Activated CD4-positive, CD25-positive, alpha-beta regulatory T cell treated with anti-CD3 and anti-CD28 coated beads, Interleukin-2, amount 50 U/mL, for 72 hours (primary cell): ENCODE results near the gene ABT1.
"Not testable (repeated sequence)": the region's sequence is repeated elsewhere in the genome, so short reads cannot be mapped to it uniquely, and the experiment has no call there.

Source experiments
- DNase-seq: peaks from one replicate; pipeline ENCODE4 v3.0.0; 2021

Gene ABT1

DNA sequence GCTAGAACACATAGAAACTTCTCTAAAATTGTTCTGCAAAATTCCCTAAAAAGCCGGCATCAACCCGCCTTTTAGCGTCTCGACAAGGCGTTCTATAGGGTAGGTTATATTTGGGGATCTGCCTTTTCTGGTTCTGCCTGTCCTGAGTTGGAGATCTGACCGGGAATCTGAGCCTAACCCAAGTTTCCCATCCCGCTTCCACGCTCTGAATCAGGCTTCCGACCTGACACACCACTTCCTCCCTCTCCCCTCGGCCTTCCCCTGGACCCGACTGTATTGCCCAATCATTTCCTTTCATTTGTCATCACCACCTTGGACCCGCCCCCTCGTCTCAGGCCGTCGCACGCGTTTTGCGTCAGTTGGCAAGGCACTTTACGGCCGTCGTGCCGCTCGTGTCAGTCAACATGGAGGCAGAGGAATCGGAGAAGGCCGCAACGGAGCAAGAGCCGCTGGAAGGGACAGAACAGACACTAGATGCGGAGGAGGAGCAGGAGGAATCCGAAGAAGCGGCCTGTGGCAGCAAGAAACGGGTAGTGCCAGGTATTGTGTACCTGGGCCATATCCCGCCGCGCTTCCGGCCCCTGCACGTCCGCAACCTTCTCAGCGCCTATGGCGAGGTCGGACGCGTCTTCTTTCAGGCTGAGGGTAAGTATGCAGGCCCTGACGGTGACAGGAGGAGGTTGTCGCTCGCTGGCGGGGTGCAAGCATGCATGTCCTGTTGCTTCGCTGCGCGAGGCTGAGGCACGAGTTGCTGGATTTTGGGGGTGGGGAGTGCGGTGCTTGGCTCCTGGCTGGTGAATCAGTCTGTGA, at the start of gene ABT1:
ABT1 (plus strand) TSS at position 375 of the 810 bp plus-strand sequence; CDS start at position 405, 30 bp downstream.
- DNase-seq: peak; percentile 96

DNA sequence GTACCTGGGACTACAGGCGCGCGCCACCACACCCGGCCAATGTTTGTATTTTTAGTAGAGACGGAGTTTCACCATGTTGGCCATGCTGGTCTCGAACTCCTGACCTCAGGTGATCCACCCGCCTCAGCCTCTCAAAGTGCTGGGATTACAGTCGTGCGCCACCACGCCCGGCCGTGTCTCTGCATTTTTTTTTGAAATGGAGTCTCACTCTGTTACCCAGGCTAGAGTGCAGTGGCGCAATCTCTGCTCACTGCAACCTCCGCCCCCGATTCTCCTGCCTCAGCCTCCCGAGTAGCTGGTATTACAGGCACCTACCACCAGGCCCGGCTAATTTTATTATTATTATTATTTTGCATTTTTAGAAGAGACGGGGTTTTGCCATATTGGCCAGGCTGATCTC, 49.4 kb upstream of the ABT1 start:
- DNase-seq: not testable (repeated sequence)

GRCh38 chr6:26550250-26550993, 46.3 kb upstream of the ABT1 start:
- DNase-seq: peak; percentile 56

DNA sequence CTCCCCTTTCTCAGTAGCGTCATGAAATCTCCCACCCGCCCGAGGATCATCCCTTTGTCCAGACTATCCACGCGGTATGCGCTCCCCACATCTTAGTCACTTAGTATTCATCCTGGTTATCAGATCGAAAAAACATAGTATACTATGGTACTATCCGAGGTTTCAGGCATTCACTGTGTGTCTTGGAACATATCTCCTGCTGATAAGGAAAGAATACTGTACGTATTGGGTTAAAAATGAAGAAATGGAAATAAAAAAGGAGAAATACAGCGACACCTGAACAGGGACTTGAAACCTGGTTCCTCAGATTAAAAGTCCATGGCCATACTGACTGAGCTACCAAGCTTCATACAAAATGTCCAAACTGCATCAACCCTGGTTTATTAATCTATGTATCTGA, 44.5 kb upstream of the ABT1 start:
- no peak for DNase-seq

DNA sequence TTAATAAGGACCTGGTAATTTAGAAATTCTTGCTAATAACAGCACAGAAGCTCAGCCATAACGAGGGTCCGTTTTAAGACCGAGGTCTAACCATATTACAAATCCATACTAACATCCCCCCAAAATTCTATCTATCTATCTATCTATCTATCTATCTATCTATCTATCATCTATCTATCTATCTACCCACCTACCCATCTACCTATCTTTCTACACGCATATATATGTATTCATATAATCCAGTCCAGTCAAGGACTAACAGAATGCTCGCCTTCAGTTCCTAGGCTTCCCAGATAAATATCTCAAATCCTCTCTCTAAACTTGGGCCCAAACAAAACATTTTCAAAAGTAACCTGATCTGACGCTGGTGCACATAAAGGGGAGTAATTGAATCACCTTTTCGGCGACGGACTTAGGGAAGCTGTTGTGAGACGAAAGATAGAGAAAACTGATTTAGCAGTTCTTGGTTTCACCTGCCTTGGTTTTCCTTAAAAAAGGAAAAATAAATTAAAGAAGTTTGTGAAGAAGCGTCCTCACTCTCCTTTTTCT, 44.0 kb upstream of the ABT1 start:
- no peak for DNase-seq

GRCh38 chr6:26553264-26553634, 43.5 kb upstream of the ABT1 start:
- peak; percentile 83 for DNase-seq

DNA sequence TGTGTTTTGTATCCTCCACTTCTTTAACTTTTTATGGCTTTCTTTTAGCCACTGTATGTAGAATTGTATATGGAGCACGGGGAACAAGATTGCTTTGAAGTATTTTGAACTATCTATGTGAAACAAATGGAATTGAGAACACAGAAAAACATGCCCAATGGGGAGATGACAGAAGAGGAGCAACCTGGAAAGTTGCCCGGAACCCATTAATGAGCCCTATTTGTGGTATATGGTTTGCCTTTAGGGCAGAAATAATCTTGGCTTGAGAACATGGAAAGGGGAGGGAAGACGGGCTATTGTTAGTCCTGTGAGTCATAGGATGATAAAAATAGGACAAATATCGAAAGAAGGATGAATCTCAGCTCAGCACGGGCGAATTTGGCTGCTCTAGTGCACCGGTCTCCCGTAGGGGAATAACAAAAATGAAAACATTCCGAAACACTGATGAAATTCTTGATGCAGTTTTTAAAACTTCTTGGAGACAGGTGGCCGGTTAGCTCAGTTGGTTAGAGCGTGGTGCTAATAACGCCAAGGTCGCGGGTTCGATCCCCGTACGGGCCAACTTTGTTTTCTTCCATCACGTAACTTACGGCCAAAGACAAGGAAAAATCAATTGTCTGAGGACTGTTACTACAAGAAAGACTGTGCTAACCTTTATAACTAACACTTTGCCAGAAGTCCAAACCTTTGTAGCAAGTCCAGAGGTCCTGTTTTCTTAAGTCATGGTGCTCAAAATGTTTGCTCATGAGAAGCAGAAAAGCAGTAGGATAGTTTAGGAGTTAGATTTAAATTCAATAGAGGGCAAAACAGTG, 42.9 kb upstream of the ABT1 start:
- peak; percentile 80 for DNase-seq

- DNase-seq: no peak
Measured at GRCh38 chr6:26554447-26554696, 42.4 kb upstream of the ABT1 start.

DNA sequence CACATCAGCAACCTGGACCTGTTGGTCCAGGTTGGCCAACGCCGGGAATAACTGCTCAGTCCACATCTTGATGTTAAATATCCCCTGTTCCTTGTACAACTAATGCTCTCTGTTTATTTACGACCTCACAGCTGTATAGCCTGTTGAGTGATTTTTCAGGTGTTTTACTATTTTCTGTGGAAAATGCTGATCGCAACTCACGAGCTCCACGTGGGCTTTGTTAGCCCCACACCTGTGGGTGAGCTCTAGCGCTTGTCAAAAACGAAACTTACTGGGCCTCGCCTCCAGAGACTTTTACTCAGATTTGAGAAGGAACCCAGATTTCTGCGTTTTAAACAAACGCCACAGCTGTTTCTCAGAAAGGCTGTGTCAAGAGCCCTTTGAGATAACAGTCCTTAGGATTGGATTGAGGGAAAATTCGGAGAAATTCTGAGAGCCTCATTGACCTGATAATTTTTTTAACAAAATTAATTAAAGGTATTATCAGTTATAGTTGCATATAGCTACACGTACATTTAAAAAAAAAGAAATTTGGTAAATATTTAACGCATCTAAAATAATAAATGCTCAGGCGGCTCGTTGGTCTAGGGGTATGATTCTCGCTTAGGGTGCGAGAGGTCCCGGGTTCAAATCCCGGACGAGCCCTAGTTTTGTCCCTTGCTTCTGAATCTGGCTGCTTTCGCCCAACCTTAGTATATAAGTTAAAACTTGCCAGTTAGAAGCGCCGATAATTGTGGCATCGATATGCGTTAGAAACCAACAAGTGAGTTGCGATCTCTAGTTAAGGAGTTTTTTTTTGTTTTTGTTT, 41.9 kb upstream of the ABT1 start:
- DNase-seq: peak; percentile 64

DNA sequence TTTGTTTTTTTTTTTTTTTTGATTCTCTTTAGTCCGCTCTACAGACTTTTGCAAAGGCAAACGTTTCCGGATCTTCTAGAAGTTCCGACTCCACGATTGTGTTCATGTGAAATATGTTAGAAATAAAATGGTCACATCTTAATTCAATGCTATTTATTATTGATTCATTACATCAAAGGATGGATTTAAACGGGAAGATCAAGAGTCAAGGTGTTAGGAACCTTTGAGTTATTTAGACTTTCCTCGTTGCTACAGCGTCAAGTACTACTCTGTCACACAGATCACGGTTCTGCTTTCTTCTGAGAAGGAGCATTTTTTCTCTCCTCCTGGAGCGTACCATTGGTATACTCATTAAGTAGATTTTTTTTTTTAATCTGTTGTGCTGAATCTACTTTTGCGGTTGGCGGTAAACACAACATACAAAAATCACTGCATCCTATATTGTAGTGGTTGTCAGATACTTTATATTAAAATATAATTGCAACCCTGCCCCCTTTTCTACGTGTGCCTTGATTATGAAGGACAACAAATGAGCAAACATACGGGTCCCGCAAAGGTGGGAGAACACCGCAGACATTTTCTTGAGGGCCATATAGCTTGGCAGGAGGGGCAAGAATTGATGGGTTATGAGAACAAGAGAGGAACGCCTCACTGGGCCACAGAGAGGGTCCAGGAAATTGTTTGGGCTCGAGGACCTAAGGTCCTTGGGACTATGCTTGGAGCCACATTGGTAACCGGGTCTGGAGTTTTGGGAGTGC, 41.1 kb upstream of the ABT1 start:
- DNase-seq: no peak

- DNase-seq: peak; percentile 55
Measured at GRCh38 chr6:26556263-26557070, 40.3 kb upstream of the ABT1 start.

DNA sequence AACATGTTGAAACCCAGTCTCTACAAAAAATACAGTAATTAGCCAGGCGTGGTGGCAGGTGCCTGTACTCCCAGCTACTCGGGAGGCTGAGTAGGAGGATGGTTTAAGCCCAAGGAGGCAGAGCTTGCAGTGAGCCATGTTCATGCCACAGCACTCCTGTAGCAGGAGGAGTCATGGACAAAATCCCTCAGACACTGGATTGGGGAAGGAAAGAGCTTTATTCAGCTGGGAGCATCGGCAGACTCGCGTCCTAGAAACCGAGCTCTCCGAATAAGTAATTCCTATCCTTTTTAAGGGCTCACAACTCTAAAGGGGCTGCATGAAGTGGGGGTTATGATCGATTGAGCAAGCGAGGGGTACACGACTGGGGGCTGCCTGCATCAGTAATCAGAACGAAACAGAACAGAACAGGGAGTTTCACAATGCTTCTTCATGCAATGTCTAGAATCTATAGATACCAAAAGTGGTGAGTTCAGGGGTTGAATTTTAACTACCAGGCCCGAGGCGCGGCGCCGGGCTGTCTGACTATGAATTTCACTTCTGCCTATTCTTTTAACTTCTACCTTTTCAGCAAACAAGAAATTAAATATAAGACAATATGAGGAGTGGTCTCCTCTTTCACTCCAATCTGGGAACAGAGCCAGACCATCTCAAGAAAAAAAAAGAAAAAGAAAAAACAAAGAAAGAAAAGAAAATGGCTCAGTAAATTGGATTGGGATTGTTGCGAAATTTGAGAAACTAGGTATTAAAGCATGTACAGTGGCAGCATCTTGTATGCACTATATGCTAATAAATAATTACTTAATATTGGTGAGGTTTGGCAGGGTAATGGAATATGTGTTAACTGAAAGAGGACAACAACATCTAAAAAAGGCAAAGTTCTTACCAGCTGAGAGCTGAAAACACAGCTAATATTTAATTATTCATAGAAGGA, 35.0 kb upstream of the ABT1 start:
- DNase-seq: no peak

- no peak for DNase-seq
Measured at GRCh38 chr6:26563488-26563887, 33.3 kb upstream of the ABT1 start.

GRCh38 chr6:26568601-26569432, 27.9 kb upstream of the ABT1 start:
- peak; percentile 99 for DNase-seq

- DNase-seq: no peak
Measured at GRCh38 chr6:26569433-26569764, 27.4 kb upstream of the ABT1 start.

GRCh38 chr6:26570027-26570809, 26.5 kb upstream of the ABT1 start:
- no peak for DNase-seq

DNA sequence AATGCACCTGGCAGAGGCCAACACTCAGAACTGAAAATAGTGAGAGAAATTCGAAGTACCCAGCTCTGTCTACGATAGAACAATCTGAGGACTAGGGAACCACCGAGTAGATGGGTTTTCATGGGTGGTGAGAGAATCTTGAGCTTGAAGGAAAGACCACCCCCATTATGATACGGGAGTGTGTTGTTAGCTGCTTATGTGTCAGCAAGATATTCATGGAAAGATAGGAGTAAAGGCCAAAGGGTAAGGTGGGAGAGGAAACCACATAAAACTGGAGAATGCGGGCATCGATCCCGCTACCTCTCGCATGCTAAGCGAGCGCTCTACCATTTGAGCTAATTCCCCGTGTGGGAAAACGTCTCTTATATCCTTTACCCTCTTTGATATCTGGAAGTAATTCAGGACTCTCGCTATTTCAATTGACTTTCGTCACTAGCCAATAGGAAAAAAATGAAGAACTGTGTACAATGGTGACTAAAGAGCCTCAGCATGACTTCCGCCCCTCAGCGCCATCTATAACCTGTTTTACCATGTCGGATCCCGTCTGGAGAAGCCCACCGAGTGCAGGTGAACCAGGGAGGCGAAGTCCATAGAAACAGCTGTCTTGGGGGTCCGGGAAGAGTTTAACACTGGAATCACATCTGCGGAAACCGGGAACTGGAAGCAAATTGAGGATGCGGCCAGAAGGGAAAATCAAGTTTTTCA, 25.0 kb upstream of the ABT1 start:
- DNase-seq: peak; percentile 53
